GM12875 (cell line): ENCODE data around the gene PDZRN3.

ENCODE experiments used
- H3K4me3 ChIP-seq: one replicate; pipeline ENCODE4 v1.5.1; 2011; ENCODE audit warnings: low read depth, low read length, control low read depth
- CTCF ChIP-seq: IDR thresholded peaks from 2 replicates; pipeline ENCODE4 v1.5.1; 2011; ENCODE audit warnings: low read depth, mild to moderate bottlenecking, control low read depth, inconsistent platforms, low read length, moderate library complexity, borderline replicate concordance; ENCODE audit not compliant: insufficient read depth

Gene PDZRN3

GRCh38 chr3:73504852-73505251, 119.9 kb downstream of the PDZRN3 start:
- H3K4me3 ChIP-seq: no peak overlapping the region
- no peak for TF ChIP-seq CTCF

- no peak for TF ChIP-seq CTCF
- no peak overlapping the region for H3K4me3 ChIP-seq
Observed at GRCh38 chr3:73504239-73504638, 120.5 kb downstream of the PDZRN3 start.

- no peak overlapping the region for H3K4me3 ChIP-seq
- no peak for TF ChIP-seq CTCF
Observed at GRCh38 chr3:73503781-73504180, 121.0 kb downstream of the PDZRN3 start.

DNA sequence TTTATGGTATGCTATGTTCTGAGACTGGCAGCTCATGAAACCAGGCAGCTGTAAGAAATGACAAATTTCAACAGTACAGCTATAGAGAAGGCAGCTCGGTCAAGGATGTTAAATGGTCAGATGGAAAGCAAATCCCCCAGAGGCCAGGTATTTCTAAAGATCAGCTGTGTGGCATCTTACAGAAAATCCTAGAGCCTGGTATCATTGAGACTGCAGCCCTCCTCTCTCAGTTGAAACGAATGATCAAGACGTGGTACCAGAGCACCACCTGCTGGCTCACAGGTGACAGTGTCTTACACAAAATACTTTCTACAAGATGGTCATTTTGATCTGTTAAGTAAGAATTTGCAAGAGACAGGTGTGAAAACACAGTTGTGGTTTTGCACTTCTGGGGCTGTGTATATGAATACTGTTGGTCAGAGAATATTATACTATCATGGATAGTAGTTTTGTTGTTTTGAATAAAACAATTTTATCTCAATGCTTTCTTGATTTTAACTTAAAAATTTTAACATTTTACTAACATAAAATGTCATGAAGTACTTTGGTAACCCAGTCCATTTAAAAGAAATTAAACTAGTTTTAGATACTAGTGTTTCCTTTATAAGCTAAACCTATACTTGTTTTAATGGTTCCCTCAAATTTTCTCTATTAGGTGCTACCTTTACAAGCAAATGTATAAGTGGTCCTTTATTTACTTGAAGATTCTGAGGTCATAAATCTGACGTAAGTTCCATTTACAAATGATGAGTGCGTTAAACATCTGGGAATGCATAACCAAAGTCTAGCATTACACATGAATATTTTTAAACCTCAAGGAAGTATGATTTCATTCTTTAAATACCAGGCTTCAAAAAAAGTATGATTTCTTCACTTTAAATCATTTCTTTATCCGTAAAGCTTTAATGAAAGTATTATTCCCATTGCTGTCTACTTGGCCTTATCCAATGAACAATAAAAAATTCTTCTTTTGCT, 121.8 kb downstream of the PDZRN3 start:
- no peak overlapping the region for H3K4me3 ChIP-seq
- TF ChIP-seq CTCF: peak; percentile 71

- TF ChIP-seq CTCF: no peak
- no peak overlapping the region for H3K4me3 ChIP-seq
Observed at GRCh38 chr3:73500321-73500720, 124.4 kb downstream of the PDZRN3 start.

GRCh38 chr3:73499787-73500186, 125.0 kb downstream of the PDZRN3 start:
- TF ChIP-seq CTCF: no peak
- no peak overlapping the region for H3K4me3 ChIP-seq
